HK-2 (cell line): ENCODE measurements around the gene RSPH9.
A peak's percentile ranks its signal among the peaks of the same experiment; 100 is the strongest.

ENCODE experiments used
- DNase-seq: peaks from one replicate; pipeline ENCODE4 v3.0.0-alpha.2; 2018; ENCODE audit not compliant: unreplicated experiment

Gene RSPH9

DNA sequence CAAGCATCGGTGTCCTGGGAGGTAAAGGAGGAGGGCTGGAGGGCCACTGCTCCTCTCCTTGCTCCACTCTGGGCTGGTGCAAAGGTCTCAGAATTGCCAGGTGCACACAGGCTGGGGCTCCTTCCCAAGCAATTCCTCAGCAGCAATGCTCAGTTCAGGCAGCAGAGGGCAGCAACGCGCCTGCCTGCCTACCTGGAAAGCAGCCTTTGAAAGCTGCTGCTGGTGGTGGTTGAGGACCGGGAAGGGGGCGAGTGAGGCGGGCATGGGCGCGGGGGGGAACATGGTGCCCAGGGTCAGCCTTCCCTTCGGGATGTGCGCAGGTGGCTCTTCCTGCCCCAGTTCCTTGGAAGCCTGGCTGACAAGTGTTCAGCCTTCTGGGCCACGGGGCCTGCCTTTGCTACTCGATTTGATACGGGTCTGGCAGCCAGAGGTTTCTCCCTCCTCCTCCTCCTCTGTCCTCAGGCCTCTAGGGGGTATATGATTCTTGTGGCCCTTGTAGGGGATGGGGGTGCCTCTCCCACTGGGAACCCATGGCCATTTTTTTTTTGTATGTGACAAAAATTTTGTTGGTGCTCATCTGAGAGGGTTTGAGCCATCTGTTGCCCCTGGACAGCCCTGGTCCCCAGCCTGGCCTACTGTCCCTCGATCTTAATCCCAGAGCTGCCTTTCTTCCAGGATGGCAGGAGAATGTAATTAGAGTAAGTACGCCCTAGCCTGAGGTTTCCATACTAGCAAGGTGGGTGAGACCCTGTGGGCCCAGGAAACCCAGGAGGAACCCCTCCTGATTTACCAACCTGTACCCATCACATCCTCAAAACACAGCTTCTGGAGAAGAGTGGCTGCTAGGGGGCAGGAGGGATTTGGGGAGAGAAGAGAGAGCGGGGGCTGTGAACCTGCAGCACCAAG, 22.7 kb downstream of the RSPH9 start:
- DNase-seq, result peak; percentile 88

DNA sequence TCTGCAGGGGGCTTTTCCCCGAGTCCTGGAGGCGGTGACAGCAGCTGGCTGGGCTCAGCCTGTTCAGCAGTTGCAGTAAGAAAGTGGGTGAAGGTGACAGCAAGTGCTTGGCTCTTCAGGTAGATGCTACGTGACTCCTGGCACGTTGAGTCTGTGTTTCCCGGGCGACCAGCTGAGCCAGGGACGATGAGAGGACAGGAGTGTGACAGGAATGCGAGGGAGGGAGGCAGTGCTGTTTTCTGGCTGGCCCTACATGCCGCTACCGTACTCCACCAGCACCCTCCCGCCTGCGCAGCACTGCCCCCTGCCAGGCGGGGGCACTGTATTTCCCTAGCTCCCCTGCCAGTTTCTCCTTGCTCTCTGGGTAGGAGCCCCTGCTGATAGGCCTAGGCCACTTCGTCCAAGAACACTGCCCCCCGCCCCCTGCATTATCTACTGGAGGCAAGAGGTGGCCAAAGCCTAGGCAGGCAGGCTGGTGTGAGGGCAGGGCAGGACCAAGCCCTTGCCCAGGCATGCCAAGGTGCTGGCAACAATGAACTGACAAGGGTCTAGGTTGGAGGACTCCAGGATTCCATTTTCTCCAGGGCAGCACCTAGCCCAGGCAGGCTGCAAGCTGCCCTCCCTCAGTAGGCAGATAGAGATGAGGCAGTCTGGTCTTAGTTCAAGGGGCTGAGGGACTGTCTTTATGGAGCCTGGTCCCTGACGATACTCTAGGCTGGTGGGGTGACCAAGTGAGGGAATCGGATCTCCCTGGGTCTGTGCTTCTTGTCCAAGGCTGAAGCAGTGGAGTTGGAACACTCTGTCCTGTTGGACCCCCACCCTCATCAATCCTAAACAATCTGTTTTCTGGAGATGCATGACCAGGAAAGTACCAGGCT, 23.6 kb downstream of the RSPH9 start:
- peak; percentile 51 for DNase-seq

DNA sequence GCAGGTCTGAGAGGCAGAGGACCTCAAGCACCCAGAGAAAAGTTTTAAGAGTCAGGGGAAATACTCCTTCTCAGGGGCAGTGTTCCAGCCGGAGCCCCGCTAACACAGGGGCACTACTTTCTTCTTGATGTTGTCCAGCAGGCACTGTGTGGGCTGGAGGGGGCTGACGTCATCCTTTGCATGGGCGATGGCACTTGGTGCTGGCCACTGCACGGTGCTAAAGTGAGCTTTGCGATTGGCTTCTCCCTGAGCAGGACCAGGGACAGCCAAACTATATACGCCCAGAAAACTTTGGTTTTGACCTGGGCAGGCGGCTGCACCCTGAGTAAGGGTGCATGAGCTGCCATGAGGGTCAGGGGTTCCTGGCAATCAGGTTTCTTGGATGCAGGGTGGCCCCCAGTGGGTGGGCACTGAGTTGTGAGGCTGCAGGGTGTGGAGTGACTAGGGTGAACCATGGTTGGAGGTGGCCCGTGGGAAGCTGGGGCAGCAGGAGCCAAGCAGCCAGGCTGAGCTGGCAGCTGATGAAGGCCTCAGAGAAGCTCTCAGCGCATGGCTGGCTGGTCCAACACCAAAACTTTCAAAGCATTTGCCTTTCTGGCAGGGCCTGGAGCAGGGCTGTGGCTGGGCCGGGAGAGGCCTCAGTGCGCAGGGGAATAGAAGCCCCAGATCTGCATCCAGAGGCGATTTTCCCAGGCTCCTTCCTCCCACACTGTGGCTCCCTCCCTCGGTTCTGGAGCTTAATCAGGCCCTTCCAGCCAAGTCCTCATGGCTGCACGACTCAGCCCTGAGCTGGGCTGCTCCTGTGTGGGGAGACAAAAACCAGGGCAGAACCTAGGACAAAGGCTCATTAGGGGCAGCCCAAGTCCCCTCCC, 24.4 kb downstream of the RSPH9 start:
- peak; percentile 27 for DNase-seq

DNA sequence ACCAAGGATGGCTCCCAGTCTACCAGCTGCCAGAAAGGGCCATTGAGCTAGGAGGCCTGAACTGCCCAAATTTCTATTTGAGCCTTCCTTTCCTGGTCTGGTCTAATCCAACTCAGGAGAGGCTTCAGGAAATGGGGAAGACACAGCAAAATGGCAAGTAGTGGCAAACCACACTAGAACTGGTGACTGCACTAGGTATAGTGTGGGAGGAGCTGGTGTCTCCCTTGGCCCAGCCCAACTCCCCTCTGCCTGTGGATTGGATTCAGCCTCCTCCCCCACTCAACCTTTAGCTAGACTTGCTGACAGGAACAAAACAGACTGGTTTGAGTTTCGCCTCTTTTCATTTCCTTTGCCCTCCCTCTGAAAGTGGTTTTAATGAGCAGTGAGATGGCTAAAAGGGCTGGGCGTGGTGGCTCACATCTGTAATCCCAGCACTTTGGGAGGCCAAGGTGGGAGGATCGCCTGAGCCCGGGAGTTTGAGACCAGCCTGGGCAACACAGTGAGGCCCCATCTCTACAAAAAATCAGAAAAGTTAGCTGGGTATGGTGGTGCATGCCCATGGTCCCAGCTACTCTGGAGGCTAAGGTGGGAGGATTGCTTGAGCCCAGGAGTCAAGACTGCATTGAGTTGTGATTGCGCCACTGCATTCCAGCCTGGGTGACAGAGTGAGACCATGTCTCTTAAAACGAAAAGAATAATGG, 25.2 kb downstream of the RSPH9 start:
- peak; percentile 35 for DNase-seq

DNA sequence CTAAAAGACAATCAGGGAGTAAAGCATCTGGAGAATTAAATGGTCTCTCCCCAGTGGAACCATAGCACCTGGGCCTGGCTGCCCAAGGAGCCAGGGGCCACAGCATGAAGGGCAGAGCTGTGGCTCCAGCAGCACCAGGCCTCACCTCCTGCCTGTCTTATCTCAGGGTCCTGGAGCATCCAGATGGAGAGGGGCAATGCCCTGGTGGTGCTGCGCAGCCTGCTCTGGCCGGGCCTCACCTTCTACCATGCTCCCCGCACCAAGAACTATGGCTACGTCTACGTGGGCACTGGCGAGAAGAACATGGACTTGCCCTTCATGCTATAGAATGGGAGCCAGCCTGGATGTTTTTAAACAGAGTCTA, 25.8 kb downstream of the RSPH9 start:
- no peak for DNase-seq

DNA sequence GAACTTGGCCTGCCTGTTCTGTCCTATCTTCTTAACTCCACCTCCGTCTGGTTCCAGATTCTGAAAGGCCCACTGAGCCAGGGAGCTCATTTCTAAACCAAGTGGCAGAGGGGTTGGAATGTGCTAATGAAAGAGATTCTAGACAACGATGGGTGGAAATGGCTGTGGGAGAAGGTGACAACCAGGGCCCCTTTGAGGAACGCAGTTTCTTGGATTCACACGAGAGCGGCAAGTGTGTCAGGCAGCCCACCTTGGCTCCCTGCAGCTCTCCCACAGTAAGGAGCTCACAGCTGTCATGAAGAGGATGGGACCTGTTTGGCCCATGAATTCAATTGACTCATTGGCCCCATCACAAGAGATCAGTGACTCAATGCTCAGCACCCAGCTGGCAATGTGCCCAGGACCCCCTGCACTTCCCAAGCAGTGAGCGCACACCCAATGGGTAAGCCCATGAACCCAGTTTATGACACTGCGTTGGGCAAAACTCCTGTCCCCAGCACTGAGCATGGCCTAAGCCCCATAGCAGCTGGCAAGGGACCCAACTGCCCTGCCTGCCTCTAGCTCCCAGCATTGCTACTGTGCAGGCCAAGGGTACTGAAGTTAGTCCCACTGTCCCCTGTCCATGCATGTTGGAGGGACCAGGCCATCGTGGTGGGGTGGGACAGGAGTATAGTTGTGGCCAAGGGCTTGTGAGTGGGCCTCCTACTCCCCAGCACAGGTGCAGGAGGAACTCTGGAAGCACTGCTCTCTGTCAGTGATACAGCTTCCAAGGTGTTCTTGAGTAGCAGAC, 26.4 kb downstream of the RSPH9 start:
- no peak for DNase-seq

DNA sequence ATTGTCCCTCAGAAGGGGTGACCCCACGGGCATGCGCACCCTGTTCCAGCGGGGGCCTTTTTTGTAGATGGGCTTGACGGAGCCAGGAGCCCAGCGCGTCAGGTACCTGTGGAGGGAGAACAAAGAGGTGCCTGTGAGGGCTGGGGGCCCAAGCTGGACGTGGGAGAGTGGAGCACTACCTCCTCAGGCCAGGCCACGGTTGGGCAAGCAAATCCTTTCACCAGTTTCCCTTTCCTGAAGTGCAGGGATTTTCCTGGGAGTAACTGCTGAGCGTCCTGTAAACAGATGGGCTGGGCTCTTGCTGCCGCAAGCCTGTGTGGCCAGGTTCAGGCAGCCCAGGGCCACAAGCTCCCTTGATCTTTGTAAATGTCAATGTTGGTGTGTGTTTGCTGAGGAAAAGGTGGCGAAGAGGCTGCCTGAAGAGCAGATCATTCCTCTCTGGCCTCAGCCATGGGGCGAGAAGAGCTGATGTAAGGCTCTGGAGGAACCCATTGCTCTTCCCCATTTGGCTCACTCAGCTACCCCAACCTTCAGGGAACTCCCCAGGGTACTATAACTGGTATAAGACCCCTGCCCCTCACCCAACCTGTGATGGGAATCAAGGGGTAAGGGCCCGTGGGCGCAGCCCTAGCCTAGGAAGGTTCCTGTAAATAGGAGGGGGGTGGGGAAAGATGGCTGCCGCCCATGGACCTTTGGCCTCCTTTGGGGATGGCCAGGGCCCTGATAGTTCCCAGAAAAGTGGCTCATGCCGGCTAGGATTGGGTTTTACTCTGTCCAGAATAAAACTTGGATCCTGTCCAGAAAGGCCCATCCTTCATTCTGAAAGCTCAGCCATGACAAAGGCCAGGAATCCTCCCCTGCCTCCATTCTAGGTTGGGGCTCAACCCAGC, 27.2 kb downstream of the RSPH9 start:
- DNase-seq, result no peak

DNA sequence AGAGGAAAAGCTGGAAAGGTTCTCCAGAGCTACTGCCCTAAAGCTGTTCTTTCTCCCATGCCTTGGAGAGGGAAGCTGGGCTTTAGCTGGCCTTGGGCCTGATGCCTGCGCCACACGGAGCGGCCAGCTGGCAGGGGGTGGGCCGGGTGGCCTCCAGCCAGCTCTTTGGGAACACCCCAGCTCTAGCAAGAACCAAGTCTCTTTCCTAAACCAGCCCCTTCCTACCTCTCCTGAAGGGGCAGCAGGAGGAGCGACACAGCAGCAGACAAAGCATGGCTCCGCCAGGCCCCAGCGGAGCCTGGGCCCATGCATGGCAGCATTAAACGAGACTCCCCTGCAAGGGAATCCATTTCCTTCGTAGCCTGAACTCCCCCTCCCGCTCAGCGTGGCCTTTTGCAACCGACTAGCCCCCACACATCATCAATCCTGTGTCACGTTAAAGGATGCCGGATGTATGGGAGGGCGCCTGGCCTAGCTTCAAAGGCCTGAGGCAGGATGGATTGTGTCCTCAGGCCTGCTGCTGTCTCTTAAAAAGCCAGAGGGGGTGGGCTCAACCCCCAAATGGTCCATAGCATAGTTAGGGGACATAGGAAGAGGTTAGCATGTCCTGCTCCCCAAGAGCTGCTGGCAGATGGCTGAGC, 28.7 kb downstream of the RSPH9 start:
- no peak for DNase-seq

DNA sequence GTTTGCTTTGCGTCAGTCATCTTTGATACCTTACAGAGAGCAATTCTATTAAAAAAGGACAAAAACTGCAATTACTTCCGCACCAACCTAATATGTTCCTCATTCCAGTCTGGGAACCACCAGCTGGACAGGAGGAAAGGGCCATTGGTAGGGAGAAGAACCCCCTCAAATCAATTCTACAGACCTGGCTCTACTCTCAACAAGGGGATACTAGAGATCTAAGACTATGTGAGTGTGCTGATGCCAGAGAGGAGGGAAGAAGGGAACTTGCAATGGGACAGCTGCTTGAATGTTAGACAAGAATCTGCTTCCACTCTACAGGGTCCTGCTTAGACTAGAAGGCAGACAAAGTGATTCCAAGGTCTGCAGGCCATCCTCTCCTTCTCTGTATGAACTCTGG, 29.5 kb downstream of the RSPH9 start:
- DNase-seq, result no peak

DNA sequence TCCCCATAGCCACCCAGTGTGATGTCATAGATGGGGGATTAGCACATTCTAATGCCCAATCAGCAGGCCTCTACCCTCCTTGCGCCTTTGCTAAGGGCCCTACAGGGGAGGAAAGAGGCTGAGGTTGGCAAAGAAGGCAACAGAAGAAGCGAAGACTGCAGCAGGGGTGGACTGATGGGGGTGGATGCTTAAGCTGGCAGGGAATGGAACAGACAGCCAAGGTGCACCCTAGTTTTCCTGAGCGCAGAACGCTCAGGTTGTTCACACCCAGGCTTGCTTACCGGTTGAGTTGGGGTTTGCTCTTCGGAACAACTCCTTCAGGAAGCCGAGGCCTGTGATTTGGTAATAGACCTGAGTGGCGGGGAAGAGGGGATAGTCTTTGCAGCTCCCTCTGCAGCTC, 30.1 kb downstream of the RSPH9 start:
- DNase-seq, result no peak

DNA sequence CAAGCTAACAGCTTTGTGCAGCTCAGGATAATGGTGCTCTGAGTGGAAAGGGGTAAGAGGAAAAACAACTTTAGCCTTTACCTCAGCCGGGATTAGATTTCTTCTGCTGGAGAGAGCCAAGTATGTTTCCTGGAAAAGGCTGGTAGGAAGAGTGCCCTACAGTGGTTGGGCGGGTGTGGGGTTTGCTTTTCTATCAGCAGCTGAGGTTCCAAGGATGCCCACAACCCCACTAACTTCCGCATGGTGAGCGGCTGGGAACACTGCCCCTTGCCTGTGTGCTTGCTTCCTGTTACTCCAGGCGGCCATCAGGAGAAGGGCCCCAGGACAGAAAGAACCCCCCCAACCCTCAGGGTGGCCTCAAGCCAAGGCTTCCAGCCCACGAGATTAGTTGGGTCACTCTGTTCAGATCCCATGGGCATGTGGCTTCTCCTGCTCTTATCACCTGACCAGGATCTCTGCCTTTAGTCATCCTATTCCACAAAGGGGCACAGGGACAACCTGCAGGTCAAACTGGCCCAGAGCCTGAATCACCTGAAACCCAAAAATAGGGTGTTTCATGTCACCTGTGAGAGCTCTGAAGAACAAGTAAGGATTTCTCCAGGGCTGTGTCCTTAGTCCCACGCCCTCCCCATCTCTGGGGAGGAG, 32.2 kb downstream of the RSPH9 start:
- no peak for DNase-seq

DNA sequence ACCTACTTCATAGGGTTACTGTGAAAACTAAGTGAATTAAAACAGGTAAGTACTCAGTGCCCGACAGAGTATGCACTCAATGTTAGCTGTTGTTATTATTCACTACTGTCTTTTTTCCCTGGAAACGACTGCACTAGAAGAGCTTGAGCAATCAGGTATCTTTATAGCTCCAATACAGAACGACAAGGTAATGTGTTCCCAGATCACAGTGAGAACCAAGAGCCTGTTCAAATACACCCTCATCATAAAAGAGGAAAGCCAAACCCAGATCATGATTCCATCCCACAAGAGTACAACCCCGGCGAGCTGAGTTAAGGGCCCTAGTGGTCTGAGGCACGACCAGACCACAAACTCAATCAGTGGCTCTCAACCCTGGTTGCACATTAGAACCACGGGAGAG, 32.9 kb downstream of the RSPH9 start:
- no peak for DNase-seq

DNA sequence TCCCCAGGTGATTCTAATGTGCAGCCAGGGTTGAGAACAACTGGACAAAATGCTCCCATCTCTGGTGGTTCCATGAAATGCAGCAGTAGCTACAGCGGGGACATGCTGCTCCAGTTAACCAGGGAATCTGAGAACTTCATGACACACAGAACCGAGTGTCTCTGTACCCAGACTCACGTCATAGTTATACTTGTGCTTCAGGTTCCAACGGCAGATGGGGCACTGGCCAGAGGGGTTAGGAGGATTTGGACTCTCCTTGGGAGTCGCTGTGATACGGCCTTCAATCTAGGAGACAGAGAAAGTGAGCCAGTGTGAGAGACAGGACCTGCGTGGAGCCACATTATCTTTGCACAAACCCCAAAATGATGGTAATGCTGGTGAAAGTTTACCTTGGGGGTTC, 33.5 kb downstream of the RSPH9 start:
- DNase-seq, result no peak

DNA sequence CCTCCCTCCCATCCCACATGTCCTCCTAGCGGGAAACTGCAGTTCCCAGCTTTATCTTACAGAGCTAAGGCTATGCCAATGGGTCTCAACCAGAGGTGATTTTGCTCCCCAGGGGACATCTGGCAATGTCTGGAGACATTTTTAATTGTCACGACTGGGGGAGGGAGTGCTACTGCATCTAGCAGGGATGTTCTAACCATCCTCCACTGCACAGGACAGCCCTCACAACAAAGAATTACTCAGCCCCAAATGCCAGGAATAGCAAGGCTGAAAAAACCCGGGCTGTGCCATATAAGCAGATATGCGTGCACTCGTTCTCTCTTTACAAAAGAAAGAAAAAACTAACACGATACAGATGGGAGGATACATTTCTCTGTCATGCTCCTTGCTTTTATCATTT, 34.2 kb downstream of the RSPH9 start:
- no peak for DNase-seq

DNA sequence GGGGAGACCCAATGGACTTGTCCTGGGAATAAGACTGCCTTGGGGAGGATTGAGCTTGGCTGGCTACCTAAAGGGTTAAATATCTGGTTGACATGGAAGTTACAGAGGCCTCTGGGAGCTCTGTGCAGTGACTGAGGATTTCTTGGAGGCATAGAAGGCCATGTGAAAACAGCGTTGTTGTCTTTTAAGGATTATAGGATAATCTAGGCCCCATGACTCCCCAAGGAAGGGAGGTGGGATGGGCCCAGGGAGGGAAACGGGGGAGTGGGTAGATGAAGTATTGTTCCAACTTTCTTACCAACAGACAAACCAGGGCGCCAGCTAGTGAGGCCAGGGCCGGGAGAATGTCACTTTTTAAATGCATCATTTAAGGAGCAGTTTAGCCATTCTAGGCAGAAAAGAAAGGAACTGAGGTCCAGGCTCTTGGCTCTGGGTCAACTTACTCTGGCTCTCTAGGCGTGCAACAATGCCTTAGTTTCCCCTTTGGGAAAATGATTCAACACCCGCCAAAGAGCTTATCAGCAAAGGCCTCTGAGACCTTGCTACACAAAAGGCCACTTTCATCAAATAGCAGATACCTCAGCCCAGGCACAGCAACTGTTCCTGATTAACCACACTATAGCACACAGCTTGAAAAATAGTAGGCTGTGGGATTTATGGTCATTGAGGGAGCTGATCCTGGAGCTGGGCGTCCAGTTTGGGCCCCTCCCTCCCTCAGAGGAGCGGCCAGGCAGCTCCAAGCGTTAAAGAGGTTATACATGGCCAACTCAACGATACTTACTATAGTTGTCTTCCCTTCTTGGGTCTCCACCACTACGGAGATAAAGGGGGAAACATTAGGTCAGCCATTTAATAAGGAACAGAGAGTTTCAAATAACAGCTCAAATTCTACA, 35.7 kb downstream of the RSPH9 start:
- DNase-seq, result no peak

DNA sequence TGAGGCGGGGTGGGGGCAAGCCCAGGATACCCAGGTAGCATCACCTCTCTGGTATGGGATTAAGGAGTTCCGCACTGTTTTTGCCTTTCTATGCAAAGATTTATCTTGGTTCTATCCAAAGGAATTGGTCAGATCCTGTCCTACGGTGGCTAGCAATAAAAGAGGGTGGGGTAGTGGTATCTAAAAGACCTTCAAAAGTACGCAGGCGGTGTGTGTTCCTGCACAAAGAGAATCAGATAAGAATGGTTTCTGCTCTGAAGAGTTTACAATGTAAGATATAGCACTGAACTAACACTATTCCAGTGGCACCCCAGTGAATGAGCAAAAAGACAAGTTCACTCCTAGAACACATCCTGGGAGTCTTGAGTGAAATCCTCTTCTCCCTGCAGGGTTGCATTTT, 36.5 kb downstream of the RSPH9 start:
- DNase-seq, result no peak

DNA sequence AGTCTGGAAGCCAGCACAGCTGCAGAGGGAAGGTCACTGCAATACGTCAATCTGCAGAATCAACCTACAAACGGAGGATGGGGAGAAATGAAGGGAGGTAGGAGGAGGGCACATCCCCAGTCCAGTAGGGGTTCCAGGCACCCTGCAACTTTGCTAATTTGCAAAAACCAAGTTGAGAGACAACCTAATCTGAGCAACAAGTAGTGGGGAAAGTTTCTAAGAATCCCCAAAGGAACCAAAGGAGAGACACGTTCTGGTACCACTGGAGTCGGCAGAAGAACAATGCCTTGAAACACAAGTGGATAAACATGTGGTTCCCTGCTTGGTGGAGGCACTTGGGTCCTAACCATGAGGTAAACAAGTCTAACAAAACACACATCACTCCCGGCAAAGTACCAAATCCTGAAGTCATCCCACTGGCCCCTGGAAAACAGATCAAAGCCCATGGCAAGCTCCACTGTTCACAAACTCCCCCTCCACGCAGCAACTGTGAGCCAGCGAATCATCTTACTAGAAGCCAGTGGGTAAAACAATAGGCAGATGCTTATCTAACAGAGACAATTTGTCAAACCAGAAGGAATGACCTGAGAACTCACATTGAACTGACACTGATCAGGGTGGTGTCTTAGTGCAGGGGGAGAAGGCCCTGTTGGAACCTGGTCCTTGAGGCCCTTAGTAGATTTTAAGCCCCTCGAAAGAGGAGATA, 38.0 kb downstream of the RSPH9 start:
- no peak for DNase-seq
